Type B pancreatic cell (in vitro differentiated cells): Measurements from ENCODE around the gene CDC42BPB. TPM values are rescaled to one million over a fixed set of nuclear protein-coding genes. Genes with fewer than 3 reads are reported as not detected.
"Not testable (repeated sequence)": the region's sequence is repeated elsewhere in the genome, so short reads cannot be mapped to it uniquely, and the experiment has no call there.

Experiments used
- DNase-seq: peaks from one replicate; pipeline ENCODE4 v3.0.0; 2021; ENCODE audit warnings: mixed read lengths; ENCODE audit not compliant: unreplicated experiment; ENCODE audit errors: extremely low spot score
- H3K27ac Mint-ChIP-seq: 2 replicates; pipeline ENCODE4 v1.8.0; 2021; ENCODE audit warnings: mild to moderate bottlenecking, mixed read lengths
- H3K27me3 Mint-ChIP-seq: 2 replicates; pipeline ENCODE4 v1.8.0; 2021; ENCODE audit warnings: mixed read lengths
- H3K36me3 Mint-ChIP-seq: 2 replicates; pipeline ENCODE4 v1.8.0; 2021; ENCODE audit warnings: mixed read lengths
- H3K4me1 Mint-ChIP-seq: one replicate; pipeline ENCODE4 v1.8.0; 2021; ENCODE audit warnings: mixed read lengths; ENCODE audit not compliant: unreplicated experiment
- H3K4me3 Mint-ChIP-seq: 2 replicates; pipeline ENCODE4 v1.8.0; 2021; ENCODE audit warnings: mild to moderate bottlenecking, mixed read lengths
- H3K9me3 Mint-ChIP-seq: 2 replicates; pipeline ENCODE4 v1.8.0; 2021; ENCODE audit warnings: mixed read lengths
- CTCF ChIP-seq: fragments of 200-600 bp; sonication (generic); conservative IDR thresholded peaks from 2 replicates; pipeline ENCODE4 v1.5.0; 2021; ENCODE audit warnings: antibody characterized with exemption, mild to moderate bottlenecking
- total RNA-seq: library from RNA; stranded (reverse); gene quantifications from 2 replicates; pipeline ENCODE4 v1.2.1, GENCODE V29; 2021; ENCODE audit warnings: low replicate concordance

CDC42BPB gene
- total RNA-seq, 1 donor from 2014 or later, result 88.6 TPM

DNA sequence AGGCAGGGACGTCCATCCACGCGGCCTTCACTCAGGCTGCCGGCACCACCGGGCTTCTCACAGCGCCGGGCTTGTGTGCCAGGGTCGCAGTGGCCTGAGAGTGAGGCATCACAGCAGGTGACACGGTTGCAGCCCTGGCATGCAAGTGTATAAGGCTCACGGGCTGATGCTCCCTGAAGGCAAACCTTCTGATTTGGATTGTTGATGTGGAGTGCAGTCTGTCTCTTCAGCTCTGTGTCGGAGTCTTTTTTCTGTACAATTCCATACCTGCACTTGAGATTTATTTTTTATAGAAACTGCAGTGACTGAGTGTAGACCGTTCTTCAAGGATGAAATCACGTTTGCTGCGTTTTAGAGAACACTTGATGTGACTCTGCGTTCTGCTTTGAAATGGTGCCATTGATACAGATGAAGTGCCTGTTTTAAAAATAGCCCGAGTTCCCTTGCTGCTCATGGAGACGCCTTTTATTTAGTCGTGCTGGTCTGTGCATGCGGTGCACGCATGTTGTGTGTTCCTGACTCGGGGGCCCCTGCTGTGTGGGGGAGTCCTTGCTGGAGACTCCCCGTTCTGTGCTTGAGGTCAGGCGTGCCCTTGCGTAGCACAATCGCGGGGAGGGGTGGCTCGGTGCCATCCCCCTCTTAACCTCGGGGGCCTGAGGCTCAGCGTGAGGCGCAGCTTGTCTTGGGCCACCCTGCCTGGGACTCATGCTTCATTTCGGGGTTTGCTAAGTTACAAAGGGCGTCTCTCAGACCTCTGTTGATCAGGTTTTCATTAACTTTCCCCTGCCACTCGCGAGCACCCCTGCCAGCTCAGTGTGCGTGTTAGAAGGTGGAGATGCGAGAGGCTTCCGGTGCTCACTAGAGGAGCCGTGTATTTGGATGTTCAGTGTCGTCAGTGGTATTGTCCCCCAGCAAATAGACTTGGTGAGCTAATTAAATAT lies 156.4 kb downstream of the CDC42BPB start:
- no peaks in the 10 kb centered on the region for H3K4me1 Mint-ChIP-seq
- DNase-seq, result no peak
- H3K4me3 Mint-ChIP-seq, result no peak overlapping the region
- peaks cover 20% of the 10 kb centered on the region for H3K36me3 Mint-ChIP-seq
- TF ChIP-seq CTCF, result no peak
- no peaks in the 10 kb centered on the region for H3K27me3 Mint-ChIP-seq
- no peak overlapping the region for H3K27ac Mint-ChIP-seq
- H3K9me3 Mint-ChIP-seq, result no peaks in the 10 kb centered on the region

GRCh38 chr14:102899516-102899900 lies 157.8 kb downstream of the CDC42BPB start:
- no peak for DNase-seq
- Mint-ChIP-seq H3K27ac (no peak overlapping the region), H3K4me3 (no peak overlapping the region), H3K9me3 (no peaks in the 10 kb centered on the region), H3K4me1 (no peaks in the 10 kb centered on the region), H3K36me3 (peaks cover 11% of the 10 kb centered on the region), H3K27me3 (no peaks in the 10 kb centered on the region)
- no peak for TF ChIP-seq CTCF

GRCh38 chr14:102898776-102899515 lies 158.4 kb downstream of the CDC42BPB start:
- H3K4me3 Mint-ChIP-seq, result no peak overlapping the region
- H3K27me3 Mint-ChIP-seq, result no peaks in the 10 kb centered on the region
- H3K36me3 Mint-ChIP-seq, result peaks cover 11% of the 10 kb centered on the region
- DNase-seq, result no peak
- H3K9me3 Mint-ChIP-seq, result no peaks in the 10 kb centered on the region
- no peaks in the 10 kb centered on the region for H3K4me1 Mint-ChIP-seq
- no peak for TF ChIP-seq CTCF
- no peak overlapping the region for H3K27ac Mint-ChIP-seq

DNA sequence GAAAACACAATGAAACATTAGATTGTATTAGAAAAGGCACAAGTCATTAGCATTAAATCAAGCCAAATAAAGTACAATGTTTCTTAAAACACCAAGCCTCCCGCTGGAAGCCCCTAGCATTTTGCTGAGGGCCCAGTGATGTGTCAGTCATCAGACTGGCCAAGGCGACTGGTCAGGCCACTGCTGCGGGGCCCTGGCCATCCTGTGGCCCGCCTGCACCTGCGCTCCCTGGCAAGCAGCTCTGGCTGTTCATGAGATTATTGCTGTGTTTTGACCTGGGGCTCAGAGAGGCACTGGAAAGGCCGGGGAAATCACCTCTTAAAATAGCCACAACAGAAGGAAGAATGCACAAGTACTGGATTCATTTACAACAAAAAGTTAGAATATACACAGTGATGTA lies 159.1 kb downstream of the CDC42BPB start:
- H3K36me3 Mint-ChIP-seq, result peaks cover 15% of the 10 kb centered on the region
- no peak for TF ChIP-seq CTCF
- DNase-seq, result no peak
- H3K9me3 Mint-ChIP-seq, result no peaks in the 10 kb centered on the region
- no peak overlapping the region for H3K4me3 Mint-ChIP-seq
- H3K27me3 Mint-ChIP-seq, result no peaks in the 10 kb centered on the region
- no peak overlapping the region for H3K27ac Mint-ChIP-seq
- no peaks in the 10 kb centered on the region for H3K4me1 Mint-ChIP-seq

GRCh38 chr14:102897299-102898027 lies 159.9 kb downstream of the CDC42BPB start:
- DNase-seq, result no peak
- Mint-ChIP-seq H3K4me1 (no peaks in the 10 kb centered on the region), H3K4me3 (no peak overlapping the region), H3K27ac (no peak overlapping the region), H3K27me3 (no peaks in the 10 kb centered on the region), H3K9me3 (no peaks in the 10 kb centered on the region), H3K36me3 (peaks cover 12% of the 10 kb centered on the region)
- TF ChIP-seq CTCF, result no peak

DNA sequence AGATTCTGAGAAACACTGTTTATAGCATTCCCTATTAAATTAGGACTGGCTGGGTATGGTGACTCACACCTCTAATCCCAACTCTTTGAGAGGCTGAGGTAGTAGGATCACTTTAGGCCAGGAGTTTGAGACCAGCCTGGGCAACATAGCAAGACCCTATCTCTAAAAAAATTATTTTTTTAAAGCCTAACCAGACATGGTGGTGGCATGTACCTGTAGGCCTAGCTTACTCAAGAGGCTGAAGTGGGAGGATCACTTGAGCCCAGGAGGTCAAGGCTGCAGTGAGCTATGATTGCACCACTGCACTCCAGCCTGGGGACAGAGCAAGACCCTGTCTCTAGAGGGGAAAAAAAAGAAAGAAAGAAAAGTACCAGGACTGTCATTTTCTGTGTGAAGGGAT lies 160.6 kb downstream of the CDC42BPB start:
- H3K36me3 Mint-ChIP-seq, result peaks cover 12% of the 10 kb centered on the region
- H3K4me3 Mint-ChIP-seq, DNase-seq, H3K27ac Mint-ChIP-seq, H3K4me1 Mint-ChIP-seq, H3K9me3 Mint-ChIP-seq, H3K27me3 Mint-ChIP-seq: not testable (repeated sequence)
